ENCODE measurements around the gene WDR33.

The WDR33 gene

DNA sequence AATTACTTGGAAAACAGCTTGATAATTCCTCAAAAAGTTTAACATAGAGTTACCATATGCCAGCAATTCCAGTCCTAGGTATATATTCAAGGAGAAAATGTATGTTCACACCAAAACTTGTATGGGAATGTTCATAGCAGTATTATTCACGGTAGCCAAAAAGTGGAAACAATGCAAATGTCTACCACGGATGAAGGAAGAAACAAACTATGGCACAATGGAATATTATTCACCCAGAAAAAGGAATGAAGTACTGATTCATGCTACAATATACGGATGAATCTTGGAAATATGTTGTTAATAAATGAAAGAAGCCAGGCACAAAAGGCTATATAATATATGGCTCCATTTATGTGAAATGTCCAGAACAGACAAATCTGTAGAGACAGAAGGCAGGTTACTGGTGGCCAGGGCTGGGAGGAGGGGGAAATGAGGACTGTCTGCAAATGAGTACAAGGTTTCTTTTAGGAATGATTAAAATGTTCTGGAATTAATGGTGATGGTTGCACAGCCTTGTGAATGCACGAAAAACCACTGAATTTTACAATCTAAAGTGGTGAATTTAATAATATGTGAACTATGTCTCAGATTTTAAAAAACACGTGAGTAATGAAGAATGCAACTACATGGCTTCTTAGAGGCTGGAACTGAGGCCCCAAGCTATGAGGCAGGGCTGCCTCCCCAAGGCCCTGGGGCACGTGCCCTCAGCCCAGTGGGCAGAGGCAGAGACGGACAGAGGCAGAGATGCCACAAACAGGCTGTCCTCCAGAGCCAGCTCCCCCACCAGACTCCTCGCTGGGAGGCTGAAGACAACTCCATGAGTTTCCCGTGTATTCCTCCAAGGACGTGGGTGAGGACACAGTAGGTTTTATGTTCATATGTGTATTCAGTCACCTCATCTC lies 140.7 kb downstream of the WDR33 start:
- no peak for DNase-seq

DNA sequence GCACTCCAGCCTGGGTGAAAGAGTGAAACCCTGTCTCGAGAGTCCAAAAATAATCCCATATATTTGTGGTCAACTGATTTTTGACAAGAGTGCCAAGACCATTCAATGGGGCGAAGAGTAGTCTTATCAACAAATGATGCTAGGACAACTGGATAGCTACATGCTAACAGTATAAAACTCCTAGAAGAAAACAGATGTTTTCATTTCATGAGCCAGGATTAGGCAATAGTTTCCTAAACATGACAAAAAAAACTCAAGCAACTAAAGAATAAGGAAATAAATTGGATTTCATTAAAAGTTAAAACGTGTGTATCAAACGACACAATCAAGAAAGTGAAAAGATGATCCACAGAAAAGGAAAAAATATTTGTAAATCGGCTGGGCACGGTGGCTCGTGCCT lies 141.9 kb downstream of the WDR33 start:
- no peak for DNase-seq

DNA sequence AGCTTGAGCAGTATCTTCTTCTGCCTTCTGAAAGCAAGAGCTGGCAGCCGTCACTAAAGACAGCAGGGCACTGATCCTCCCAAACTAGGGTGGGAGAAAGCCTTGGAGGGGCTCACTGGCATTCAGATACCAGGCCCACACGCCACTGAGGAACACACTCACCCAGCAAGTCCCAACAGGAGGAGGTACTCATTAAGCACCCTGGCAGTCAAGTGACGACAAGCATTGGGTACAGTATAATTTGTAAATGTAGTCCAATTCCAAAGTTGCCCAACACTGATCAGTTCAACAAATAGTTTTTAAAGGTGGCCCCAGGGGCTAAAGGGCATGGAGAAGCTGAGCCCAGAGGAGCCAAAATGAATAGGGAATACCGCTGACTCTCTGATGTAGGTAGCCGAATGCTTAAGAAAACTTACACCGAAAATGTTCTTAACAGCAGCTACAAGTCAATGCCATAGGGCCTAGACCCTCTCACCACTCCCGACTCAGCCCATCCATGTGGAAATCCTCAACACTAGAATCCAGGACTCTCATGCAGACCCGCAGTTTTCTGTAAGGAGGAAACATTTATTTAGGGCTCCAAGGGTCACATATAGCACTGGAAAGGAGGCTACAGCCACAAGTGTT lies 145.6 kb downstream of the WDR33 start:
- no peak for DNase-seq

DNA sequence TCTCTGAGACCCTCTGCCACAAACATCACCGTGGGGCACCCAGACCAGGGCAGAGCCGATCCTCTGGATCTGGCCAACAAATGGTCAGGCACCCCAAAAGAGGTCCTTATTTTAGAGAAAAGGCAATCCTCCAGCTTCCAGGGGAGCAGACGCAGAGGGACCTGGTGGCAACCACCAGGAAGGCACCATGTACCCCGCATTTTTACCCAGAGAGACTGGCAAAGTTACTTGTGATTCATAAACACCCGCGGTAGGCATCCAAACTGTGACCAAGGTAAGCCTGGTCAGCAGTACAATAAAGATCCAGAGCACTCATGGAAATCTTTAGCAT lies 146.1 kb downstream of the WDR33 start:
- no peak for DNase-seq

DNA sequence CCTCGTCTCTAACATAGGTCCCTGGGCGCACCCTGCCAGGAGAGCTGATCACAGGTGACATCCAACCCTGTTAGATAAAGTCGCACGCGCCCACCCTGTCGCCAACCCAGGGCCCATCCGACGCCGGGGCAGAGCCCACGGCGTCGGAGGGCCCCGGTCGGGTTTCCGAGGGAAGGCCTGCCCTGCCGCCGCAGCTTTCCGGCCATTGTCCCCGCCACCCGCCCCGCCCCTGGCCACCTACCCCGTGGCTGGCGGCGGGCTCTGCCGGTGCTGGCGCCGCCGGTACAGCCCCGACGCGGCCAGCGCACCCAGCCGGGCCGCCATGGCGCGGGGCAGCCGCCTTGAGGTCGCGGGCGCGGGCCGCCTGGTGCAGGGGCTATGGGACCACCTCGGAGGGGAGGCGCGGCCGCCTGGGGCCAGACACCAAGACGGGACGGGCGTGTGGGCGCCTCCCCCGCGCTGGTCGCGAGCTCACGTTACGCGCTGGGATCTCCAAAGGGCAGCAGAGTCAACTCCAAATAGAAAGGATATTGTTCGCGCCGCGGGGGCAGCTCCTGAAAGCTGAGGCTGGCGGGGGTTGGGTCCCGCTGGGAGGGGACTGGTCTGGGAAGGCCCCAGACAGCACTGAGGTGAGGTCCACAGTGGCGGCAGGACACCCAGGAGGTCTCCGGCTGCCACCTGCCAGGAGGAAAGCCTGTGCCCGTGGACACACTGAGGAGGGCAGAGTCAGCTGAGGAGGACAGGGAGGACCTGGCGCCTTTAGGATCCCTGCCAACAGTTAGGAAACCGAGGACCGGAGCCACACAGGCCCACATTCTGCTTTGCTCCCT lies 146.7 kb downstream of the WDR33 start:
- no peak for DNase-seq

DNA sequence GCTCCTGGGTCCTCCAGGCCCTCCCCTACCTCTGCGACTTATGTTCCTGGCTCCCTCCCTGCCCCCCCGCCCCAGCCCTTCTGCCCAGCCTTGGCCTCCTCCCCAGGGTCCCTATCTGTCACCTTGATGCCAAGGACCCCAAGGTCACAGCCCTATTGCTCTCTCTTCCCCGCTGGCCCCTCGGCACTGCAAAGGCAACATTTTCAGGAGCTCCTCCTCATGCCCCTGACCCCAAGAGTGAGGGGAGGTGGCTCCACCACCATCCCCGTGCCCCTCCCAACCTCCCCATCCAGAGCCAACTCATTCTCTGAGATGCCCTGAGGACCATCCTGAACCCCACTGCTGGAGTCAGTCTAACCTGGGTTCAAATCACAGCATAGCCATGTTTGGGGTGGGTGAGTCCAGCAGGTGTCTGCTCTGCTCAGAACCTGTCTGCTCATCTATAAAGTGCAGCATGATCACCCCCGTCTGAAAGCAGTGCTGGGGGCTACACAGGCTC lies 147.4 kb downstream of the WDR33 start:
- DNase-seq: no peak

DNA sequence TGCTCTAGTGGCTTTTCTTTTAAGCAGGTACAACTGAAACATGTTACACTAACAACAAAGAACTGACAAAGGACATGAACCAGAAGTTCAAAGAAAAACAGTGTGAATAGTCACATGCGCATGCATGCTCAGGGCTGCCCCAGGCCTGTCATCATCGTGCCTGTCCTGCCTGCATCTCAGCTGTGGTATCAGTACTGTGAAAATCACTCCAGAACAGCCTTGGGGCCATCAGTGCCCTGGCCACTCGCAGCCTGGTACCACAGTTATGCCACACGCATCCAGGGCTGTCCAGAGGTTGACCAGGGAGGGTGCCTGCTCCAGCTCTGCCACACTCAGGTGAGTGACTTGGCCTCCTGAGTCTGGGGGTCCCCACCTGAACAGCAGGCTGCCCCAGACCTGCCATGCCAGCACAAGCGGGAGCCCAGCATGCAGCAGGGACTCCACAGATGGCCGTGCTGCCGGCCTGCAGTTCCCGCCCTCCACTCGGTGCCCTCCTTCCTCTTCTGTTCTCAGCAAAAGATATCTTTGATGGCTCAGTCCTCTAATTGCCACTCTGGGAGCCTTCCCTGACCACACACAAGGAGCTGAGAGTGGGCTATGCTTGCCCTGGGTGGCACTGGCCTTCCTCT lies 147.9 kb downstream of the WDR33 start:
- no peak for DNase-seq

DNA sequence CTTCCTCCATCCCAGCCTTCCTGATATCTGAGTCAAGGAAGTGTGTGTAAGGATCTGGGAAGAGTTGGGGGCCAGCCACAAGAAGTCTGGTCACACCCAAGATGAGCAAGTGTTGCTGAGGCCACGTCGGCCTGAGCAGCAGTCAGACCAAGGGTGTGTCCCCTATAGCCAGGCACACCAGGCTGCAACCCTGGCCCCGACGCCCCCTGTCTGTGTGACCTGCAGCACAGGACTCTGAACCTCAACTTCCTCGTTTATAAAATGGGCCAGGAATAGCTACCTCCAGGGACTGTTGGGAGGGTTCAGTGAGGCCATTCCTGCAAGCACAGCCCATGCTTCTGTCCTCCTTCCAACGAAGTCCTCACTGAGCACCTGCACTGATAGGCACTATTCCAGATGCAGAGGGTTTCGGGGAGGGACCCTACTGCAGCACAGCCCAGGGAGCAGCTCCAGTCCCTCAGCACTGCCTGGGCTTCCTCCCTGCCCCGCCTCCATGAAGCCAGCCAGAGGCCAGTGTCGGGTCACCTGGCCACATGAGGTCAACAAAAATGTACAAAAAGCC lies 148.9 kb downstream of the WDR33 start:
- DNase-seq: no peak

DNA sequence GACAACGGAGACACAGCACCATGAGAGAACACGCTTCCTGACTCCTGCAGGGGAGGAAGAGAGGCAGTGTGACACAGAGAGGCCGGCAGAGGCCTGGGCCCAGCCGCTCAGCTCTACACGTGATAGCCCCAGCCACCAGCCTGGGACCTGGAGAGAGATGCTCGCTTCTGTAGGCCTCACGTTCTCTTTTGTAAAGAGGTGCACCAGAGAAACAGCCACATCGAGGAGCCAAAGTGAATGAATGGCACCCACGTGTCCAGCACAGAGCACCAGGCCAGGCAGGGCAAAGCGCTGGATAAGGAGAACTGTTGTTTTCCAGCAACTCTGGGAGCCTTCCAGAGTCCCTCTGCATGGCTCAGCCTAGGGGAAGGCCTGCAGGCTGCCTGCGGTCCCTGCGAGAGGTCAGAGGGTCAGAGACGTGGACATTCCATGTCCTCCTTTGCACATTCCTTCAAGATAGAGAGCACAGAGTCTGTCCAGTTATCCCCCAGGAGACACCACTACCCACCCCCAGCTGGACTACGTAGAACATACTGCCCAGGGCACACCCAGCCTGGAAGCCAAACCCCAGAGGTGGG lies 149.8 kb downstream of the WDR33 start:
- DNase-seq: no peak

DNA sequence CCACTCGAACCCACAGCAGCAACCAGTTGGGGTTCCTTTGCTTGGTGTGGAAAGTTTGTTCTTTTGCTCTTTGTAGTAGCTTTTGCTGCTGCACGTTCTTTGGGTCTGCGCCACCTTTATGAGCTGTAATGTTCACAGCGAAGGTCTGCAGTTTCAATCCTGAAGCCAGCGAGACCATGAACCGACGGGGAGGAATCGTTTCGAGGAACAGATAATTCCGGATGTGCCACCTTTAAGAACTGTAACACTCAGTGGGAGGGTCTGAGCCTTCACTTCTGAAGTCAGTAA lies 150.7 kb downstream of the WDR33 start:
- DNase-seq: no peak

DNA sequence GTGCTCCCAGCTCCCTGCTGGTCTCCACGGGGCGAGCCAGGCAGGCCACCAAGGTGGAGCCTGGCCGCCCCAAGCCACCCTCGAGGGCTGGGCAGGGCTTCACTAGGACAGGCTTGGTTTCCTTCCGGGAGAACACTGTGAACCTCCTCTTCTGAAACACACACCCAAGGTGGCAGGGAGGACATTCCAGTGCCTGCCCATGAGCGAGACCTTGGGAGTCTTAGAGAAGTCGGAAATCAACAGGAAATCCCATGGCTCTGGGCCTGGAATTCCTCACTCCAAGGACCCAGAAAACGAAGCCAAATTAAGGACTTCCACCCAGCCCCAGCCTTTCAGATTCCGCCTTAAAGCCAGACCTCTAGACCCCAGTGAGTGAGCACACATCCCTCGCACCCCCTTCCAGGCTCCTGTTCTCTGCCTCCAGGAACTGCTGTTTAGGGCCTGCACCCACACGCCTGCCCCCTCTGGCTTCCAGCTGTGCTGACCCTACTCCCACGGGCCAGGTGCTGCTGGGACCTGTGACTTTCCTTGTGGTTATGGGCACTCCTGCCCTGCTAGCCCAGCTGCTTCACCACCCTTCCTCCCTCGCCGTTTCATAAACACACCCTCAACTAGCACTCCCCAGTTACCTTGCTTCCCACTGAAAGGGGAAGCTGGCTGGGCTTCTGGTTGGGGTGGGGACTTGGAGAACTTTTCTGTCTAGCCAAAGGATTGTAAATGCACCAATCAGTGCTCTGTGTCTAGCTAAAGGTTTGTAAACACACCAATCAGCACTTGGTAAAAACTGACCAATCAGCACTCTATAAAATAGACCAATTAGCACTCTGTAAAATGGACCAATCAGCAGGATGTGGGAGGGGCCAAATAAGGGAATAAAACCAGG lies 151.3 kb downstream of the WDR33 start:
- DNase-seq: no peak

DNA sequence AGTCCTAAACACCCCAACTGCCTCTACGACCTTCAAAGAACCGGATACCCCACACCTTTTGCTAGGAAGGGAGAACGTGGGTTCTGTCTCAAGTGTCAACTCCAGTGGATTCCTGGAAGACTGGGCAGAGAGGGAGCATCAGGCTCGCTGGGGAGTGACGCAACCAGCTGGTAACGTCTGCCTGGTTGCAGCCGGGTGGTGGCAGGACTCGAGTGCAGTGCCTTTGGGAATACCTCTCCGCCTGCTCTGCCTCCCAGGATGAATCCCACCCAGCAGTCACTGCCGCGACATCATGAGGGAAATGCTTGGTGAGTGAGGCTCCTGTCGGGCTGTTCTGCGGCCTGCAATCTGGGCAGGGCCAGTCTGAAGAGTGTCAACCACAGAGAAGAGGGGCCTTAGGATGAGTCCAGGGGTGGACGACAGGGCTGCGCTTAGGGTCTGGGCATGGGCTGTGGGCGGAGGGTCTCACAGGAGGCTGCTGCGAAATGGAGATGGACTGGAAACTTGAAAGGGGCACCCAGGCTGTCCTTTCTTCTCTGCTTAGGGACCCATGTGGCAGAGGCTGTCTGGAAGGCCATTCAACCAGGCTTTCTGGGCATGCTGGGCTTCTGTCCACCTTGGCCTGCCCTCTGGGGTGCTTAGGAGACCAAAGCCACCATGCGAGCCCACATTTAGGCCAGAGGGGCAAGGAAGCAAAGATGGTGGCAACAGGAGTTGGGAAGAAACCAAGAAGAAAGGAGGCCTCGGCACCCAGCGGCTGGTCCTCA lies 152.1 kb downstream of the WDR33 start:
- DNase-seq: no peak

DNA sequence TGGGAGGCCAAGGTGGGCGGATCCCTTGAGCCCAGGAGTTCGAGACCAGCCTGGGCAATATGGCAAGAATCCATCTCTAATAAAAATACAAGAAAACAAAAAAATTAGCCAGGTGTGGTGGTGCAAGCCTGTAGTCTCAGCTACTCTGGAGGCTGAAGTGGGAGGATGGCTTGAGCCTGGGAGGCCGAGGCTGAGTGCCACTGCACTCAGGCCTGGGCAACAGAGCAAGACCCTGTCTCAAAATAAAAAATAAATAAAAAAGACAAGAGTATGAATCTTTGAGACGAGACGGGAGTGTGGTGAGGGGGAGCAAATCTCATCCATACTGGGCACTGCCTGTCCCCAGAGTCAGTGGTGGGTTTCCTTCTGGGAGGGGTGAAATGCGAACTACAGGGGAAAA lies 152.8 kb downstream of the WDR33 start:
- DNase-seq: no peak

DNA sequence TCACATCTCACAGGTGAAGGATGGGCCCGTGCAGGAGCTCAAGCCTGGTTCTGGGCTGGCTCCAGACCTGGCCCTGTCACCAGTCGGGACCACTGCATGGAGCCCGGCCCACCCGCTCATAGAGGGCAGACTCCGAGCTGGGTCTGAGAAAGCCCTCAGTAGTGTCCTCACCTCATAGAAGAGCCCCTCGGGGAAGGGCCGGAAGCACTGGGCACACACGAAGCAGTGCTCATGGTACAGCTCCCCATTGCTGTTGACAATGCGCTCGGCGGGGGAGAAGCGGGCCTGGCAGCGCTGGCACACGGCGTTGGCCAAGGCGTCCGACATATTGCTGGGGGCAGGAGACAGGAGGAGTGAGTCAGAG lies 153.8 kb downstream of the WDR33 start:
- DNase-seq: no peak

DNA sequence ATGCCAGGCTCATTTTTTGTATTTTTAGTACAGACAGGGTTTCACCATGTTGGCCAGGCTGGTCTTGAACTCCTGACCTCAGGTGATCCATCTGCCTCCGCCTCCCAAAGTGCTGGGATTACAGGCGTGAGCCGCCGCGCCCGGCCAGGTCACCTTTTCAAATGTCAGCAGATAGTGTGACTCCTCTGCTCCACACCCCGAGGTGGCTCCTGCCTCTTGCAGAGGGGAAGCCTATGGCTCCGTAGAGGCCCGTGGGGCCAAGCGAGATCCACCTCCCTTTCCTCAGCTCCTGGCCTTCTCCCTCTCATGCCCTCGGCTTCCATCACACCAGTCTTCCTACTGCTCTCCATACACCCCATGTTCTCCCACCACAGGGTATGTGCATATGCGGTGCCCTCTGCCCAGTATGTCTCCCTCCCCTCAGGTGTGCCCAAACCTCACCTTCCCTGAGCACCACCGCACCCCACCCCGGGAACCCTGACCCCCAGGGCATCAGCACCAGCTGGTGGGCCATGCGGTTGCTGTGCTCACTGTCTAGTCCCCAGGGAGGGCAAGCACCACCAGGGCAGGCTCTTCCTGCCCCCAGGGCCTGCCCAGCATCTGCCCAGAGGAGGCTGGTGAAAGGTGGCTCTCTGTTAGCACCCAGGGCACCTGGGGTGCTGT lies 154.3 kb downstream of the WDR33 start:
- no peak for DNase-seq

DNA sequence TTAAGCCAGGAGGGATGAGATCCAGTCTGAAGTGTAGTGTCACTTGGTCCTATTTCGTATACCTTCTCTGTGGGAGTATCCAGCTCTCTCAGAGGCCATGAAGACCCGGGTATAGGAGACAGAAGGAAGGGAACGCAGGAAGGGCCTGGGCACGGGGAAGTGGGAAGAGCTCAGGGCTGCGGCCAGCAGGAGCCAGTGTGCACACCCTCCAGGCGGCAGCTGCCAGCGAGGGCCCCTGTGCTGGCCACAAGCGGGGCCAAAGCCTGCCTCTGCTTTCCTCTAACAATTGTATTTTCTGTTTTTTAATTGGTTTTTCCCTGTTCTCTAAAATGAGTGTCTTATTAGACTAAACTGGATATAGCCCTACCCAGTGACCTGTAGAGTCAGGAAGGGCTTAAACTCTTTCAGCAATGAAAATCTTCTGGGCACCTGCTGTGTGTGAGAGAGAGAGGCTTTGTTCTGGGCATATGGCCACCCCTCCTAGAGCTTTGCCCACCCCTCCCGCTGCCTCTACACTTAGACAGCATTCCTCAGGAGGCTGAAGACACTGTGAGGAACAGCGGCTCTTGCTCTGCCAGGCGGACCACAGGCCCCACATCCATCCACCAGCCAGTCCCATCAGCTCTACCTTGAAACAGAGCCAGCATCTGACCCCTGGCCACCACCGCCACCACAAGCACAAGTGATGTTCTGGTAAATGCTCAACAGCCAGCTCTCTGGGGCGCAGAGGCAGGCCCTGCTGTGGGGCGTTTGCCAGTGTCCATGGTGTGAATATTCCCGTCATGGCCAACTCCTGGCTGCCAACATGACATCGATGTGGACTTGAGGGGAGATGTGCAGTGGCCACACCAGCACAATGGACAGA lies 155.5 kb downstream of the WDR33 start:
- no peak for DNase-seq

DNA sequence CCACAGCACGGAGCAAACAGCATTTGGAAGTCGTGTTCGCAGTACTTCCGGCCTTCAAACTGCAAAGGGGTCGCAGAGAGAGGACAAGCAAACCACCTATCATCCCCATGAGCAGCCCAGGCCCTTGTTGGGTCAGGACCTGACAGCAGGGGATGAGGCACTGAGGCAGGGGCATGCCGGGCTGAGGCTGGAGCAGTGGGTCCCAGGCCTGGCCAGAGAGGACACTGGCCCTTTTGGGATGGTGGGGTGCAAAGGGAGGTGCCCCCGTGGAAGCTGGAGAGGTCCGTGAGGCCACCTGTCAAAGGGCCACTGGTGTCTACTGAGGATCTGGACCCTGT lies 156.2 kb downstream of the WDR33 start:
- DNase-seq: no peak

DNA sequence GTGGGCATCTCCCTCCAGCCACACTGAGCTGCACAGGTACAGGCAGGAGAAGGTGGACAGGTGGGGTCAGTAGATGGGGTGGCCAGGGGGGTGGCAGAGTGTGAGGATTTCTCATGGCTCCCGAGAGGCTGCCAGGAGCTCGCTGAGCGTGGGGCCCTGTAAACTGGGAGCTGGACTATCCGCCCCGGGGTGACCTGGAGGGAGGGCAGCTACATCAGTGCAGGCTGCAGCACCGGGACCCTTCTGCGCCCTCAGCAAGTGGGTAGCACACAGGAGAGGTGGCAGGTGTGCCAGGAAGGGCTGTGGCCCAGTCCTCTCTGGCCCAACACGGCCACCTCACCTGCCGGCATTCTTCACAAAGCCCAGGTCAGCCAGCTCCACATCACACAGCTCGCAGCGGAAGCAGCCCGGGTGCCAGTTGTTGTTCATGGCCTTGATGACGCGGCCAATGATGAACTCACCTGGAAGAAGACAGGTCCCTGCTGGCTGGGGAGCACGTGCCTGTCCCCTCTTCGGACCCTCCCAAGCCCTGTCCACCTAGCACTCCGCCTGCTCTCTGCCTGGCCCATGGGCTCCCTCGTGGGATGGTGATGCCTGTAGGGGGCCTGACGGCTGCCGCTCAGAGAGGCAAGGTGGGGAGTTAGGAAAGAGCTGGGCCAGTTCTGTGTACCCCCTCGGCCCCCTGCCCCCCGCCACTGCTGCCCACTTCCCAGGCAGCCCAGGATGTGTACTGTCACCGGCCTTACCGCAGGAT lies 156.7 kb downstream of the WDR33 start:
- DNase-seq: no peak
